GM20431 (cell line): Measurements from ENCODE around the gene HMSD.

Source experiments
- in situ Hi-C: fragments of 300-500 bp; cut with MseI, MboI; formaldehyde crosslinking; loops from one replicate; pipeline ENCODE4 v1.15.0; 2020; ENCODE audit warnings: low sequenced_read_pairs; ENCODE audit not compliant: unreplicated experiment

The HMSD gene

GRCh38 chr18:63986885-63987284 lies 37.8 kb downstream of the HMSD start:
- in situ Hi-C loops = no loop called here

- in situ Hi-C loops = no loop called here
Observed at GRCh38 chr18:63987743-63988142, 38.6 kb downstream of the HMSD start.

DNA sequence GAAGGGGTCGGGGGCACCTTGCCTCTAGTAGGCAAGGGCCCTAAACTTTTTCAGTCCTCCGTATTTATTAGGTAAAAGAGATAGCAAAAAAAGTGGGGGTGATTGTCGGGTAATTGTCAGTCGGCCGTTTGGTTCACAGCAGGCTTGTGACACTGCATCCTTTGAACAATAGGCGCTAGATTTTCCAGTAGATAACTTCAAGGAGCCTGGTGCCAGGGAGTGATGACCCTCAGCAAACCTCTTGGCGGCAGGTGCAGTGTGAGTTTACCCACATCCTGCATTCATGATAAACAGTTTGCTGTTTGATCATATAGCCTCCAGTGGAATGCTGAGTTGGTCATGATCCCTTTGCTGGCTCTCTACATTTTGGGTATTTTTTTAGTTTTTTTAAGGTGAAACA lies 43.6 kb downstream of the HMSD start:
- in situ Hi-C loops = no loop called here

DNA sequence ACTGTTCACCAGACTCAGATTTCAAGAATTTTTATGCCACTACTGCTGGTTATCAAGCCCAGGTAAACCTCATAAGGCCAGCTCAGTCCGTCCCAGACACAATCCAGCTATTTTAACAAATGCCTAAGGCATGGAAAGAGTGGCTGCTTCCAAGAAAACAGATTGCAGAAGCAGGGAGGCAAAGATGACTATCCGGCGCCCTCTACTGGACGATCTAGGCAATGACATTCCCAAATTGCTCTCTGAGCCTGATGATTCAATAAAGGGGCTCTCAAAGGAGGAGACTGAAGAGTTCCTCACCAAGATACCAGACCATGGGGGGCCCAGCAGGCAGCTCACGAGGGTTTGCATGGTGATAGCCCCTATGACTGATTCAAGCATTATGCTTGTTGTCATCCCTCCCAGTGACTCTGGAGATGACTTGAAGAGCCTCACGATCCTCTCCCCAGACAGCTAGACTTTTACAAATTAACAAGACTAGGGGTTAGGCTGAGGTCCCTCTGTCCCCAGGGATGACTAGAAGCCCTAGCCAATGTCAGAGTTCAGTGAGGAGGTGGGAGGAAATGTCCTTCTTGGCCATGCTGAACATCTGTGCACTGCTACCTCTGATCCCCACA lies 45.8 kb downstream of the HMSD start:
- in situ Hi-C loops = no loop called here

GRCh38 chr18:63997041-63997440 lies 47.9 kb downstream of the HMSD start:
- in situ Hi-C loops = no loop called here

DNA sequence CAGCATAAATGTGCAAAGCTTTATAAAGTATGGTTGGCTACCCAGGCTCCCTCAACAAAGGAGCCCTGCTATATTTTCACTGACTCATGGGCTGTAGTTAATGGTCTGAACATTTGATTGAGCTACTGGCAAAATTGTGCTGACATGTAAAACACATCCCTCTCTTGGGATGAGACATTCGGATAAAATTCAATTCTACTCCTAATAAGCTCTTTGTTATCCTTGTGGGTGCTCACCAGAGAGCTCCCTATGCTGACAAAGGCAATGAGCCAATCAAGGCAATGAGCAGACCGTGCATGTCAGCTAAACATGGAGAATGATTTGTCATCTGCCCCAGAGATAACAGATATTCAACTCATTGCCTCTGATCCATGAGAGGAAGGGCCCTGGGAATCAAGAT lies 48.5 kb downstream of the HMSD start:
- in situ Hi-C loops = no loop called here

DNA sequence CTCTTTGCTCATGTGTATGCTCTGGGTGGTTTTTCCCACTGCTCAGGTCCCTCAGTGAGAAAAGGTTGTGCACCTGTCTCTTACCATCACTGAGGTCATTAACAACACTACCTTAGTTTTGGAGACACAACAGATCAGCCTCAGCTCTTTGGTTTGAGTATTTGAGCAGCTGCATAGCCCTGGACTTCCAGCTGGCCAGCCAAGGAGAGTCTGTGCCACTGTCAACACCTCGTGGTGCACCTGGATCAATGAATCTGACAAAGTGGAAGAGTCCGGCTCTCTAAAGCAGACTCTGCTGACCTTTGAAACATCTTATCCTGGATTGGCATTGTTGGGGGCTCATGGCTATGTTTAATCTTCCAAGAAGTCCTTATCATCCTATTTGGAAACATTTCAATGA lies 50.8 kb downstream of the HMSD start:
- in situ Hi-C loops = no loop called here

DNA sequence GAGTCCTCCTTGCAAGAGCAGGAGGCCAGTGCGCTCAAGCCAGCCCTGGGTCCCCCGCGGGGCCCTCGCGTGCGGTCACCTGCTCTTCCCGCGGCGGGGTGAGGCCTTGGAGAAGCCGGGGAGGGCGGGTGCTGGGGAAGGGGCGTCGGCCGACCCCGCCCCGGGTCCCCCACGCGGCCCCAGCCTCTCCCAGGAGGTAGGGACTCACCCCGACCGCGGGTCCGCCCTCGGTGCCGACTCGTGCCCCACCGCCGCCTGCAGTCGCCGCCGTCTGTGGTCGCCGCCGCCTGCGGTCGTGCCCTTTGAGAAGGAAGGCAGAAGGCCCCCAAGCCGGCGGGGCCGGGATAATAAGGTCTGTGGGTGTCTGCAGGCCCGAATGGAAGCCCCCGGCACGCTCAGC lies 53.5 kb downstream of the HMSD start:
- in situ Hi-C loops = no loop called here

- in situ Hi-C loops = no loop called here
Observed at GRCh38 chr18:64009305-64009704, 60.2 kb downstream of the HMSD start.
